GM12864 (cell line): ENCODE data around the gene AP3B2.

Source experiments
- DNase-seq: peaks from one replicate; pipeline ENCODE4 v3.0.0-alpha.2; 2011; ENCODE audit warnings: low read depth
- H3K4me3 ChIP-seq: 2 replicates; pipeline ENCODE4 v1.5.1; 2011; ENCODE audit warnings: mild to moderate bottlenecking, low read depth, low read length, control low read depth
- TF ChIP-seq, protein P1 (sequence below): IDR thresholded peaks from 2 replicates; pipeline ENCODE4 v1.5.1; 2011; ENCODE audit warnings: low read depth, mild to moderate bottlenecking, moderate library complexity, low read length, control low read depth, inconsistent platforms; ENCODE audit errors: missing control alignments

AP3B2 gene

GRCh38 chr15:82698711-82699345 is 10.8 kb downstream of the AP3B2 start:
- DNase-seq: no peak
- TF ChIP-seq, protein P1, sequence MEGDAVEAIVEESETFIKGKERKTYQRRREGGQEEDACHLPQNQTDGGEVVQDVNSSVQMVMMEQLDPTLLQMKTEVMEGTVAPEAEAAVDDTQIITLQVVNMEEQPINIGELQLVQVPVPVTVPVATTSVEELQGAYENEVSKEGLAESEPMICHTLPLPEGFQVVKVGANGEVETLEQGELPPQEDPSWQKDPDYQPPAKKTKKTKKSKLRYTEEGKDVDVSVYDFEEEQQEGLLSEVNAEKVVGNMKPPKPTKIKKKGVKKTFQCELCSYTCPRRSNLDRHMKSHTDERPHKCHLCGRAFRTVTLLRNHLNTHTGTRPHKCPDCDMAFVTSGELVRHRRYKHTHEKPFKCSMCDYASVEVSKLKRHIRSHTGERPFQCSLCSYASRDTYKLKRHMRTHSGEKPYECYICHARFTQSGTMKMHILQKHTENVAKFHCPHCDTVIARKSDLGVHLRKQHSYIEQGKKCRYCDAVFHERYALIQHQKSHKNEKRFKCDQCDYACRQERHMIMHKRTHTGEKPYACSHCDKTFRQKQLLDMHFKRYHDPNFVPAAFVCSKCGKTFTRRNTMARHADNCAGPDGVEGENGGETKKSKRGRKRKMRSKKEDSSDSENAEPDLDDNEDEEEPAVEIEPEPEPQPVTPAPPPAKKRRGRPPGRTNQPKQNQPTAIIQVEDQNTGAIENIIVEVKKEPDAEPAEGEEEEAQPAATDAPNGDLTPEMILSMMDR: no peak
- H3K4me3 ChIP-seq: no peak overlapping the region

DNA sequence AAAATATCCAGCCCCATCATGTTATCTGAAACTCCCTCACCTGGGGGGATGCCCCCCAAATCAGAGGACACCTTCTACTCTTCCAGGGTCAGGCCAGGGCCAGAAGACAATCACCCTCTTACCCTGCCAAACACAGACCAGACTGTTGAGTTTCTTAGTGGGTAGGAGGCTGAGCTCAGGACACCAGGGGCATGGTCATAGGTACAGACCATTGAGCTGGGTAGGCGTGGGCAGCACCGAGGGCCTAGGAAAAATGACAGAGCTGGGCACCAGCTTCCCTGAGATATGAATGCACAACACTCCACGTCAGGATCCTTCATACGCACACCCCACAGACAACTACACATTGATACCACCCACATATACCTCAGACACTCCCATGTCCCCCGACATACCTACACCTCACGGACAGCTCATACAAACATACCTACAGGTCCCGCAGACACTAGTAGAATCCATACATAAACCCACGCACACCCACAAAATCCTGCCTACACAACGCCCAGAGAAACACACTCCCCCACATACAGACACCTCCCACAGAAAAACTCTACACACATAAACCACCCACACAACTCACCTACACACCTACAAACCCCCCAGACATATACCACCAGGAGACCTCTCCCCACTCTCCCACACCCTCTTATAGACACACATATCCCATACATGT is 11.8 kb downstream of the AP3B2 start:
- DNase-seq: no peak
- TF ChIP-seq, protein P1: no peak
- H3K4me3 ChIP-seq: no peak overlapping the region

DNA sequence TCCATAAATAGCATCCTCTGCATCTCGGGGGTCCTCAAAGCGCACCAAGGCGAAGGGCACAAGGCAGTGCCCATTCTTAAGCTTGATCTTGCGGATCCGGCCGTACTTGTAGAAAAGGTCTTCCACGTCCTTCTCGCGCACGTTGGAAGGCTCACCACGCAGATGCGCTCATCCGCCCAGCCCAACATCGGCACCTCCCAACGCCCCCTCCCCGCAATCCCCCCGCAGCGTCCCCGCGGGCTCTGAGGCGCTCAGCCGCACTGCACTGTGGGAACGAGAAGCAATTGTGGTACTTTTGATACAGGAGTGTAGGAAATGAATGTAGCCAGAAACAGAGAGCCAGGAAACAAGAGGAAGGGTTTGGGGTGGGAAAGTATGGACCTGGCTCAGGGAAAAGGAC is 17.5 kb downstream of the AP3B2 start:
- no peak for DNase-seq
- TF ChIP-seq, protein P1: no peak
- no peak overlapping the region for H3K4me3 ChIP-seq

GRCh38 chr15:82689147-82689546 is 20.5 kb downstream of the AP3B2 start:
- TF ChIP-seq, protein P1: no peak
- no peak for DNase-seq
- no peak overlapping the region for H3K4me3 ChIP-seq

DNA sequence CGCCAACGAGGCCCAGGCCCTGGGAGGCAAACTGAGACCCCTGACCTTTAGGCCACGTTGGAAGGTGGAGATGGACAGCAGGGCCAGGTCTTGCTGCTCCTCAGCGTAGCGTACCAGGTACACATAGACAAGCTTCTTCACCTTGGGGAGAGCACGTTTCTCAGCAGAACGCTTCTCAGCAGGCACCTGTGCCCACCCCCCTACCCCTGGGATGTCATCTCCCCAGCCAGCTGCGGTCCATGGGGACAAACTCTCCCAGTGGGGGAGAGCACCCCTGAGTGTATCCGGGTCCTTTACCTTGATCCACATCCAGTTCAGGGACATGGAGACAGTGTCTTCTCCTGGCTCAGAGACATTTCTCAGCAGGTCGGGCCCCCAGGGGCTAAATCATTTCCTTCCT is 21.0 kb downstream of the AP3B2 start:
- TF ChIP-seq, protein P1: no peak
- no peak overlapping the region for H3K4me3 ChIP-seq
- DNase-seq: no peak

DNA sequence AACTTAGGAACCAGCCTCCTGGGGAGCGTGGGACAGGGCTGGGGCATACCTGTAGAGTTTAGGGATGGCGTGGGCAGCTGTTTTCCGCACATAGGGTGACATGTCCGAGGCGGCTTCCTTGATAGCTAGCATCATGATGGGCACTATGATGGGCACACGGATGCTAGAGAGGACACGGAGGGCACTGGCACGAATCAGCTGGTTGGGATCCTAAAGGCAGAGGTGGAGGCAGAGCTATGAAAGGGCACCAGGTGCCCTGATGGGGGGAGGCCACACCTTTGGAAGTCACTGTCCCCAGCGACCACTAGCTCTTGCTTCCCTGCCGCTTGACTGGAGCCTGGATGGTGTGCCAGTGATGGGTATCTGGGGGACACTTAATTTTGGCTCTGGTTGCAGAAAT is 28.3 kb downstream of the AP3B2 start:
- H3K4me3 ChIP-seq: no peak overlapping the region; the same call in 1 of the 2 replicates
- DNase-seq: no peak
- TF ChIP-seq, protein P1: no peak
